ENCODE results near the gene EIF1B.
"Not testable (repeated sequence)": the region's sequence is repeated elsewhere in the genome, so short reads cannot be mapped to it uniquely, and the experiment has no call there.

The EIF1B gene

DNA sequence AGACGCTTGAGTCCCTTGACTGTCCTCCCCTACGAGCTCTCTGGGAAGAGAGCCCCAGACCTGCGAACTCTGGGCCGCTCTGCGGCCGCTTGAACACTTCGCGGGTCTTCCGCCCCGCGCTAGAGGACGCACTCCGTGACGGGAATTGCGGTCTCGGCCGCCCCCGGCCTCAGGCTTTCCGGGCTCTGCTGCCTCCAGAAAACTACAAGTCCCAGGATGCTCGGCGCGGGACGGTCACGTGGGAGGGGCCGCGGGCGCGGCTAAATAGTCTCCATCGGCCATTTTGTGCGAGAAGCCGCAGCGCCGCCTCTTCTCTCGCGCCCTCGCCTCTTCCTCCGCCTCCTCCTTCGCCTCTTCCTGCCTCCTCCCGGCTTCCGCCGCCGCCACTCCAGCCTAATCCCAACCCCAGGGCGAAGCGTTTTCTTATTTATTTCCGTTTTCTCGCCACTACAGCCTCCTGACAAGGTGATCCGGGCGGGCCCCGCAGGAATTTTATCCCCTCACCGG lies at the start of gene EIF1B:
Gene EIF1B (plus strand): TSS at position 290 of the 507 bp plus-strand sequence. CDS start 235 bp downstream, outside the sequence.
- peak; percentile 90 for DNase-seq (ENCODE audit: low read depth)

DNA sequence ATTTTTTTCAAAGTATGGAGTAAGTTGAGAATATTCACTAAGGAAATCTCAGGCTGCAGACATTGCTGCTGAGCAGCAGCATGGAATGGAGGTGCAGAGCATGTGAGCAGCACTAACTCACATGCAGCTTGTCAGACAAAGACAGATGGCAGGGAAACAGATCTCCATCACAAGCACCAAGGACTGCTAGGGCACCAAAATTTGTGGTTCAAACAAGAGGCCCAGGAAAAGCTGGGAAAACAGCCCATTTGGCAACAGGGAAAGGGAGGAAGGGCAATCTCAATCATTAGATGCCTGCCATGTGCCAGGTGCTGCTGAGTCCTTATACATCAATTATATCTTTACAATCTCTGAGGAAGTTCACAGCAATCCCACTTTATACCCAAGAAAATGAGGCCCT lies 47.2 kb upstream of the EIF1B start:
- DNase-seq (ENCODE audit: low read depth), result no peak

DNA sequence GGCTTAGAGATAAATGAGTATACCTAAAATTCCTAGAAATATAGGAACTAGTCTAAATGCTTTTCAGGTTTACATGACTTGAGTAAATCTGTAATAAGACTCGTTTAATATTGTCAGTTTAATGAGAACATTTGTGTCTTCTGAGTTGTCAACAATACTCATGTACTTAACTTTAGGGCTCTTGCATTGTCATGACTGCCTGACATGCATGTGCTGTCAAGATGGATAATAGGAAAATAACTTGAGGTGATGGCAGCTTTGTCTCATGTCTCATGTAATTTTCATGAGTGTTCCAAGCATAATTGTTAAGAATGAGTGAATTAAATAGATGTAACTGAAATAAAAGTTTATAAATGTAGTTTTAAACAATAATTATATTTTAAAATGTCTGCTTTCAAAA lies 45.1 kb upstream of the EIF1B start:
- DNase-seq (ENCODE audit: low read depth), result no peak

DNA sequence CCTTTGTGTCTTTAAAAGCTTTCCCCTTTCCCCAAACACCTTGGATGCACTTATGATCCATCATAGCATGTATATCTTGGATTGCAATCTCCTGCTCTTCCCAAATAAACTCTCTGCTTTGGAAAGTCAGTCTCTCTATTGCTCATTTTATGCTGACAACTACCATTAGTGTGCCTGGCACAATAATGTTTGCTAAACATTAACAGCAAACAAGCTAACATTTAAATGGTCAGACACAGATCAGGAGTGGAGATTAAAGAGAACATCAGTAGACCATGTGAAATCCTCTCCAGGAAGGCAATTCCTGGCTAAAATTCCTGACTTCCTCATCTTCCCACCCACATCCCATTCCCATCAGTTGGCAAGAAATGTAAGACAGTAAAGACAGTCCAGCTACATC lies 44.3 kb upstream of the EIF1B start:
- DNase-seq (ENCODE audit: low read depth), result no peak

DNA sequence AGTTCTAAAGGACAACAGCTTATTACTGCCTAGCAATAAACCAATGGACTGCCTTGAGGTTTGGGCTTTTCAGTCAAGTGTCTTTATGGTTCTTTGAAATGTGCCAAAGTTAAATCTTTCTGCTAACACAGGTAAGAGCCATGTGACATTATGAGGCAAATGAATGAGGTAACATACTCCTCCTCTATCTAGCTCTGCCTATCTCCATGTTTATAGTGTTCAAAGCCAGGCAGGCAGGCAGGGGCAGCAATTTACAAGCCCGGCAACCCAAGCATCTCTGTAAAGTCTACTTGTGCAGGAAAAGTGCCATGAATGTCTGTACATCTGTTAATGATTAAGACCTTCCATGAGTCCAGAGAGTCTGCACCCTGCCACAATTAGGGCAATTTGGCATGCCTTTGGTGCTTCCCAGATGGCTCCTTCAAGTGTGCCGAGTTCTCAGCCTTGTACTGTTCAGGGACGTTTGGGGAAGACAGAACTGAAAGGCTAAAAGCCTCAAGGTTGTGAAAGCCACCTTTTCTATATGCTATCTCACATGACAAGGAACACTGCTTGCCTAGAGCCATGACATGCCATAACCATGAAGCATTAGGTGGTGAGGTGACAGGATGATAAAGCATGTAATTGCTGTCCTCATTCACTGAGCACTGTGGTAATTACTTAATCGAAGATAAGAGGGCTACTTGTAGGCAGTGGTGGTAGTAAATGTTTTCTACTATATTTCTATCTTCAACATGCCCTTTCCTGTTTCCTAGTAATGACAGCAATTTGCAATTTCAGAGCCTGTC lies 41.4 kb upstream of the EIF1B start:
- no peak for DNase-seq (ENCODE audit: low read depth)

DNA sequence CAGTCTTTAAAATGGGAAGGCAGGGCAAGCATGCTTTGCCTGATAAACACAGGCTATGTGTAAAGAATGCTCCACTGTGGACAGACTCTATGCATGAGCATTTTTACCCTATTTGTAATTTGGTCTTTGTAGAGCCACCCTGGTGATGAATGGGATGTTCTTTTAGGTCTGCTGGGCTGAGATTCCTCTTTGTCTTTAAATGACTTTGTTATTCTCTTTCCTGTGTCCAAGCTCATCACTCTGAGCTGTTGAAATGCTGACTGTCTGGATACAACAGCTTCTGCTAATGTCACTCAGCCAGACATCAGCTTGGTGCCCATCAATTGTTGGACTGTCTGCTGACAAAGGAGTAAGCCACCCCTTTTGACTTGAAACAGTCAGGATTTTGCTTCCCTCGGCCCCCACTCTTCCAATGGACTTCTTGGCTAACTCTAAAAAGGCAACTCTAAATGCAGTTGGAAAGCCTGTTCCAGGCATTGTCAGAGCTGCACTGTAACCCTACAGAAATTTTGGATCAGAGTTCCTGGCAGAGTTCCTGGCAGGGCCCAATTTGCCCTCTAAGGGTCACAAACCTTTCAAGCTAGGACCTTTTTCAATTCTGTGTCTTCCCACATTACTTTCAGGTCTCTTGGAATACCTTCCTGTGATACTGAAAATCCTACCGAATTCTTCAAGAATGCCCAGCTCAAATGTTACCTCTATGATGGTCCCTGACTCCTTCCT lies 40.5 kb upstream of the EIF1B start:
- DNase-seq (ENCODE audit: low read depth), result no peak

DNA sequence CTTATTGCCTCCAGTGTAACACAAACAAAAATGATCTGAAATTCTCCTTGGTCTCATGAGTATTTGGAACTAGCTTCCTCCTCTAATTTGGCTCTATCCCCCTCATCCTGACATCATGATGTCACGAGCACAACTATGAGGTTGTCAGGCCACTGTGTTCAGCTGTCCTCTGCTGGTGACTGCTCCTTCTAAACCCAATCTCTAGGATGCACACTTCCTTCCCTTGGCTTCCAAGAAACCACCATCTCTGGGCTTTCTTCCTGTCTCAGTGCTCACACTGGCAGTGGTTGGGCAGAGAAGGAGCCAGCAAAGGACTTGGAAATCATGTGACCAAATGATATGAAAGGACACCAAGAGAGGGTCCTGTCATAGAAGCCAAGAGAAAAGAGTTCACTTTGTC lies 30.7 kb upstream of the EIF1B start:
- DNase-seq (ENCODE audit: low read depth), result no peak

DNA sequence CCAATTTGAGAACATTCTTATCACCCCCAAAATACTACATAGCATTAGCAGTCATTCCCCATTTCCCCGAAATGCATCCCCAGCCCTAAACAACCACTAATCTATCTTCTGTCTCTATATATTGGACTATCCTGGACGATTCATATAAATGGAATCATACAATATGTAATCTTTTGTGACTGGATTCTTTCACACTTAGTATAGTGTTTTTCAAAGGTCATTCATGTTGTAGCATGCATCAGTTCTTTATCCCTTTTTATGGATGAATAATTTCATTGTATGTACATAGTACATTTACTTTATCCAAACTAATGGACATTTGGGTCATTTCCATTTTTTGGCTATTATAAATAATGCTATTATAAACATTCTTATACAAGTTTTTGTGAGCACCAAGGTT lies 27.5 kb upstream of the EIF1B start:
- no peak for DNase-seq (ENCODE audit: low read depth)

DNA sequence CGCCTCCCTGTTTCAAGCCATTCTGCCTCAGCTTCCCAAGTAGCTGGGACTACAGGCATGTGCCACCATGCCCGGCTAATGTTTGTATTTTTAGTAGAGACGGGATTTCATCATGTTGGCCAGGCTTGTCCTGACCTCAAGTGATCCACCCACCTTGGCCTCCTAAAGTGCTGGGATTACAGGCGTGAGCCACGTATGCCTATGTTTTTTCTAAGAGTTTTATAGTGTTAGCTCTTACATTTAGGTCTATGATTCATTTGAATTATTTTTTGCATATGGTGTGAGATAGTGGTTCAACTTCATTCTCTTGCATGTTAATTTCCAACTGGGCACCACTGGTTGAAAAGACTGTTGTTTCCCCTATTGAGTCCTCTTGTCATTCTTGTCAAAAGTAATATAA lies 26.4 kb upstream of the EIF1B start:
- not testable (repeated sequence) for DNase-seq (ENCODE audit: low read depth)

DNA sequence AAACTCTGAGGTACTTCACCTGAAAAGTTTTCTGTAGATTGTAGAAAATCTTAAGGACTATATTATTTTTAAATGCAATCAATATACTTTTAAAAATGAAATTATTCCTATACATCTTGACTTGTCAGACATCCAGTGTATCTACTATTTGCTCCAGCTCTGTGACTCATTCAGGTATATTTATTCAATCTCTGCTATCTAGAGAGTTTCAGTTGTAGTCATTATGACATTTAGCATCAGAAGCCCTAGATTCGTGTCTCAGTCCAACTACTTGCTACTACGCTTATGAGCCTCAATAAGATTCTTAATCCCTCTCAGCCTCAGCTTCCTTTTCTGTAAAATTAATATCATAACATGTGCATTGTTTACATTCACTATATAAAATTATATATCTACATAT lies 22.3 kb upstream of the EIF1B start:
- DNase-seq (ENCODE audit: low read depth), result no peak

DNA sequence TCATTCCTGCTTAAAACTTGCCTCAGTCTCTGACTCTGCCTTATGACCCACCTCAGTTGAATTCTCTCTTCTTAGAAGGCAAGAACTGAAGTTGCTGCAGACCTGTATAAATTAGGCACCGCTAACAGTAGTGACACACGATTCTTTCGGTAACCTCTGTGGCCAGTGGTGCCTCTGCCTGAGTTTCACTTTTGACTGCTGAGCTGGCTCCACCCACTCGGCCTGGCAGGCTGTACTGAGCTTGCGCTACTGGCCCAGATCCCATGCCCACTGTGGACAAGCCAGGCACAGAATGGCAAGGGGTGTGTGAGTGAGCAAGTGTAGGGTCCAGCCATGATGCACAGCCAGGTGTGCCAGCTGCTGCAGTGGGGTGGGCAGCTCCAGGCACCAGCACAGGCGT lies 19.1 kb upstream of the EIF1B start:
- DNase-seq (ENCODE audit: low read depth), result no peak

DNA sequence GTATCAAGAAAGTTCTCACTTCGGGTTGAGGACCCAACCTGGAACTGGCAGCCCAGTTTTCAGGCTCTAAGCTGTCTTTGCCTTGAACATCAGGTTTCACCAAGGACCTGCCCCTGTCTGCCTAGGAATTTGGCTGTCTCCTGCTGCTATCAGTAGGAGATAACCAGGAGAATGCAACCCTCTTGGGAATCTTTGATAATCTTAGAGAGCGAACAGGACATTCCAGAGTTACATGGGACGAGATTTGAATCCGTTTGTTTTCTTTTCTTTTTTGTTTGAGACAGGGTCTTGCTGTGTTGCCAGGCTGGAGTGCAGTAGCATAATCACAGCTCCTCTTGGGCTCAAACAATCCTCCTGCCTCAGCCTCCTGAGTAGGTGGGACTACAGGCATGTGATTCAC lies 18.0 kb upstream of the EIF1B start:
- no peak for DNase-seq (ENCODE audit: low read depth)

DNA sequence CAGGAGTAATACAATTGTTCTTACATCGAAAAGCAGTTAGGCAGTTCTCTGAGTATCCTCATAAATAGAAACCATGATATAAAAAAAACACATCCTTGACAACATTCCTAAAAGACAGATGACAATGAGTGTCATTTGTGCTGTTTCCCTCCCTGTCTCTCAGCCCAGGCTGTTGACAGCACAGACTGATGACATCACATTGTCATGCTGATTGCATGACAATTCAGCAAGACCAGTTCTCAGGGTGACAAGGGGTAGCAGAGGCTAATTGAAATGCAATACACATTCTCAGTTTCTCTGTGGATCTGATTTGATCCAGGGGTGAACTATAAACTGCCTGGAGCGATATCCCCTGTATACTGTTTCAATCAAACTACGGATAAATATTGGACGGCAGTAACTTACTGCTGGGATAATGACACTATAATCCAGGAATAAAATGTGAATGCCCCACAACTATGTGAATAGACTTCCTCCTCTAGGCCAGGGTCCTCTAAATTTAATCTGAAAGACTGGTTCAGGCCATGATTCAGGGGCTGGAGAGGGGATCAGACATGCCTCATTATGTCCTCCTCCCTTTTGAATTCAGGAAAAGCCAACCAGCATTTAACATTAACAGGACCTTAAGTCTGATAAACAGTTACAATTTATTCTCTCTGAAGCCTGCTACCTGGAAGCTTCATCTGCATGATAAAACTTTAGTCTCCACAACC lies 16.7 kb upstream of the EIF1B start:
- DNase-seq (ENCODE audit: low read depth), result no peak

DNA sequence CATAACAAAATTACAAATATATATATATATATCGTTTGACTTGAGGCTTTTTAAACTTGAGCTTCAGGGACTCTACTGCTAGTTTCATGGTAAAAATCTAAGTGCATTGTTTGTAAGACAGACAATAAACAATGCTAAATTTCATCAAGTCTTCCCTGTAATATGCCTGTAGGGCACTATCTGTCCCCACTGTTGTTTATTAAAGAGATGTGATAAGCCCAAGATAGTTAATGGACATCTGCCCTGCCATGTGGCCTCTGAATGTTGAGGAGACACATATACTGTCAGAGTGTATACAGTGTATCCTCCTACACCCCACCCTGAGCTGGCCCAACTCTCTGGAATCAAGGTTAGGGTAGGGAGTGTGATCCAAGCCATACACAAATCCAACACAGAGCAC lies 15.1 kb upstream of the EIF1B start:
- DNase-seq (ENCODE audit: low read depth), result no peak

DNA sequence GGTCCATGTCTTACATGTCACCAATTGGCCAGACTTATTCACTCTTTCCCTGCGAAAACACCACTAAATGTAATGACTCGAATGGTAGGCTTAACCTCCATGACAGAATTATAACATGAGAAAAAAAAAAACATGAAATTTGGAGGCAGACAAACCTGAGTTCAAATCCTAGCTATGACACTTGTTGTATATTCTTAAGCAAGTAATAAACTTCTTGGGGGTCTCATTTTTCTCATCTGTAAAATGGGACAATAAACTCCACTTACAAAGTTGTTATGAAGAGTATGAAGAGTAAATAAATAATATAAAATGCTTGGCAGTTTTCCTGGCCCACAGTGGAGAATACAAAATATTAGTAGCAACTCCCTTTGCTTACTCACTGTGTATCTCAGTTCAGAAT lies 11.4 kb upstream of the EIF1B start:
- DNase-seq (ENCODE audit: low read depth), result no peak

DNA sequence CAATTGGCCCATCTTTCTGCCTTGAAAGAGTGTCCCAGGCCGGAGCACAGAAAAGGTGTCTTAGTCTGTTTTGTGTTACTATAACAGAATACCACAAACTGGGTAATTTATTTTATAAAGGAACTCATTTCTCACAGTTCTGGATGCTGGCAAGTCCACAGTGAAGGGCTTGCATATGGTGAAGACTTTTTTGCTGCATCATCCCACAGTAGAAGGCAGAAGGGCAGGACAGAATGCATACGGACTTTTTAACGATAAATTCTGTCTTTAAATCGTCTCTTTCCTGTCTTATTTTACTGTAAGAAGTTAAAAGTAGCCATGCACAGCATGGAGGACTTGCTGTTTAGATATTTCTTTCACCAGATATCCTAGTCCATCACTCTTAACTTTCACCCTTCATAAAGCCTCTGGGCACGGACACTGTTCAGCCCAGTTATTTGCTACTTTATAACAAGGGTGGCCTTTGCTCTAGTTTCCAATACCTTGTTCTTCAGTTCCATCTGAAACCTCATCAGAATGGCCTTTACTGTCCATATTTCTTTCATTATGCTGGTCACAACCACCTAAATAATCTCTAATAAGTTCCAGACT lies 10.3 kb upstream of the EIF1B start:
- DNase-seq (ENCODE audit: low read depth), result no peak

DNA sequence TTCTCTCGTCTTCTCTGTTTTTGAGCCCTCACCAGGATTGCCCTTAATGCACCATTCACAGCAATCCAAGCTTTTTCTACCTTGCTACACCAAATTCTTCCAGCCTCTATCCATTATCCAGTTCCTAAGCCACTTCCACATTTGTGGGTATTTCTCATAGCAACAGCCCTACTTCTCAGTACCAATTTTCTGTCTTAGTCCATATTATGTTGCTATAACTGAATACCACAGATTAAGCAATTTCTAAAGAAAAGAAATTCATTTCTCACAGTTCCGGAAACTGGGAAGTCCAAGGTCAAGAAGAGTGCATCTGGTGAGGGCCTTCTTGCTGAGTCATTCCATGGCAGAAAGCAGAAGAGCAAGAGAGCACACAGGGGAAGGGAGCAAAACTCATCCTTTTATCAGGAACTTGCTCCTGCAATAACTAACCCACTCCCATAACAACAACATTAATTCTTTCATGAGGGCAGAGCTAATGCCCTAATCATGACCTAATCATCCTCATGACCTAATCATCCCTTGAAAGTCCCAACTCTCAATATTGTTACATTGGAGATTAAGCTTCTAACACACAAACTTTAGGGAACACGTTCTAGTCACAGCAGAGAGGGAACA lies 9.7 kb upstream of the EIF1B start:
- peak; percentile 69 for DNase-seq (ENCODE audit: low read depth)

DNA sequence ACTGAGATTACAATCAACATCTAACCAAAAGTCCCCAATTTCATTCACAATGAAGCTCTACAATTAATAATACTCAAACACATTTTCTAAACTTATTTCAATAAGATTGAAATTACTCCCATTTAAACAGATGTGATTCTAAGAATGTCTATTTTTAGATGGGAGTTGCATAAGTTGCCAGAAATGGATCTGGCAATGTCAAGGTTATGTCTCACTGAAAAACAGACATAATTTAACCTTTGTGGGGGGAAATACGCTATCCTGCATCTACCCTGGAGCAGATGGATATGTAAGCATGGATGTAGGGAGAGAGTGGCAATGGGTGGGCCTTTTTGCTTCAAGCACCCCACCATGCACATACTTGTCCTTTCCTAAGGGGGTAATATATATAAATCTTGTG lies 6.7 kb upstream of the EIF1B start:
- no peak for DNase-seq (ENCODE audit: low read depth)

DNA sequence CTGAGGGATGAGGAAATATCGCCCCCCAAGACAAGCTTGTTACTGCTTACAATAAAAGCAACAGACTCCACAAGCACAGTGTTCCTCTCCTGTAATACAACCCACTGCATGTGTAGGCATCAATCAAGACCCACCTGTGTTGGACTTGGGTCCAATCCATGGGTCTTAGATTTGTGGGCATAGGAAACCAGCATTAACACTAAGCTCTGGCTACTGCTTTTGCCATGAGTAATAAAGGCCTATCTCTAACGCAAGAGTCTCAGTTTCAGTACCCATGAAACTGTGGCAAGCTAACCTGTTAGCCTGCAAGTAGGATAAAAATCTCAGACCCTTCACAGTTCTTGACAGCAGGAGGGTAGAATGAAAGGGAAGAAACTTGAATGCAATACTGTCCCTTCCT lies 5.2 kb upstream of the EIF1B start:
- DNase-seq (ENCODE audit: low read depth), result no peak

DNA sequence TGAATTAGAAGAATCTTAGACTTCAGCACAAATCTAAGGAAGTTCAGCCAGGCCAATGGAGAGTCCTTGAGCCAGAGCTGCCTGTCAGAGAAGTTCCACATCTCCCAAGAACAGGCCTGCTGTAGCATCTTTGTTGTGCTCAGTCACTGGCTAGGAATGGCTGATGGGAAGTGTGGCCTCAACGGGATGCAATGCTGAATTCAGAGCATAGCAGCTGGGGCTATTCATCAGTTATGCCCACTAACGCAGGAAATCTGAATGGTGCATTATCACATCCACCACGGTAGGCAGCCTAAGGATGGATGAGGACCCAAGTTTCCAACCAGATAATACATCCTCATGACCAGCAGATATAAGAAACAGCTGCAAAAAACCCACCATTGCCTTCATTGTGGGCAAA lies 3.2 kb upstream of the EIF1B start:
- DNase-seq (ENCODE audit: low read depth), result no peak

DNA sequence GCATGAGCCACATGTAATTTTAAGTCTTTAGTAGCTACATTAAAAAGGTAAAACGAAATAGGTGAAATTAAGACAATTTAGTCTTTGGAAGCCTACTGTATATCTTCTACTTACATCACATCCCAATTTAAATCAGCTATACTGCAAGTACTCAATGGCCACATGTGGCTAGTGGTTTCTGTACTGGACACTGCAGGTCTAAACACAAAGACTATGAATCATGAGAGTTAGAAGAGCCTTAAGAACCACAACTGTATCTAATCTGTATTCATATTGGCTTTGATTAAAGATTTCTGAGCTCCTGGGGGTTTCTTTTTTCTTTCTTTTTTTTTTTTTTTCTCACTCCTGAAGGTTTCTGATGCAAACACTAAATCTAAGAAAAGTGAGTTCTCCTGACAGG lies 2.3 kb upstream of the EIF1B start:
- DNase-seq (ENCODE audit: low read depth), result no peak
